ENCODE measurements around the gene BOD1L1.
A peak's percentile ranks its signal among the peaks of the same experiment; 100 is the strongest.

Gene BOD1L1

GRCh38 chr4:13640149-13640940, 12.8 kb upstream of the BOD1L1 start:
- peaks cover 27% of the 10 kb centered on the region for H3K27me3 Mint-ChIP-seq

GRCh38 chr4:13635286-13635799, 7.8 kb upstream of the BOD1L1 start:
- Mint-ChIP-seq H3K9me3 (ENCODE audit: low read depth) (no peaks in the 10 kb centered on the region), H3K4me3 (no peak overlapping the region), H3K27ac (no peak overlapping the region), H3K4me1 (ENCODE audit: low read depth) (no peaks in the 10 kb centered on the region), H3K27me3 (peaks cover 15% of the 10 kb centered on the region), H3K36me3 (no peaks in the 10 kb centered on the region)

More at GRCh38 chr4:13640149-13640940, 12.8 kb upstream of the BOD1L1 start:
- Mint-ChIP-seq H3K36me3 (no peaks in the 10 kb centered on the region), H3K27ac (no peak overlapping the region), H3K4me3 (no peak overlapping the region), H3K4me1 (ENCODE audit: low read depth) (no peaks in the 10 kb centered on the region), H3K9me3 (ENCODE audit: low read depth) (no peaks in the 10 kb centered on the region)

- Mint-ChIP-seq H3K9me3 (ENCODE audit: low read depth) (no peaks in the 10 kb centered on the region), H3K36me3 (no peaks in the 10 kb centered on the region), H3K27ac (no peak overlapping the region), H3K4me3 (no peak overlapping the region), H3K27me3 (peaks cover 5% of the 10 kb centered on the region), H3K4me1 (ENCODE audit: low read depth) (peaks cover under 1% of the 10 kb centered on the region)
Measured at GRCh38 chr4:13633671-13634070, 6.1 kb upstream of the BOD1L1 start.

GRCh38 chr4:13627178-13627605, 333 bp downstream of the BOD1L1 start:
- H3K4me3 Mint-ChIP-seq: peak overlapping the region; percentile 99
- peak overlapping the region; percentile 98 for H3K27ac Mint-ChIP-seq
- peaks cover 48% of the 10 kb centered on the region for H3K4me1 Mint-ChIP-seq (ENCODE audit: low read depth)
- H3K27me3 Mint-ChIP-seq: no peaks in the 10 kb centered on the region
- H3K9me3 Mint-ChIP-seq (ENCODE audit: low read depth): no peaks in the 10 kb centered on the region
- peaks cover 2% of the 10 kb centered on the region for H3K36me3 Mint-ChIP-seq

- peaks cover 4% of the 10 kb centered on the region for H3K36me3 Mint-ChIP-seq
- H3K4me3 Mint-ChIP-seq: peak overlapping the region; percentile 90
- H3K27ac Mint-ChIP-seq: peak overlapping the region; percentile 78
- no peaks in the 10 kb centered on the region for H3K9me3 Mint-ChIP-seq (ENCODE audit: low read depth)
- H3K27me3 Mint-ChIP-seq: no peaks in the 10 kb centered on the region
- H3K4me1 Mint-ChIP-seq (ENCODE audit: low read depth): peaks cover 50% of the 10 kb centered on the region
Measured at GRCh38 chr4:13626492-13627177, 890 bp downstream of the BOD1L1 start.

- H3K9me3 Mint-ChIP-seq (ENCODE audit: low read depth): no peaks in the 10 kb centered on the region
- peaks cover 17% of the 10 kb centered on the region for H3K36me3 Mint-ChIP-seq
- H3K27ac Mint-ChIP-seq: no peak overlapping the region
- no peaks in the 10 kb centered on the region for H3K27me3 Mint-ChIP-seq
- H3K4me1 Mint-ChIP-seq (ENCODE audit: low read depth): peaks cover 45% of the 10 kb centered on the region
- no peak overlapping the region for H3K4me3 Mint-ChIP-seq
Measured at GRCh38 chr4:13618212-13618806, 9.2 kb downstream of the BOD1L1 start.

- Mint-ChIP-seq H3K4me3 (no peak overlapping the region), H3K36me3 (peaks cover 18% of the 10 kb centered on the region), H3K27me3 (no peaks in the 10 kb centered on the region), H3K4me1 (ENCODE audit: low read depth) (peaks cover 40% of the 10 kb centered on the region), H3K27ac (no peak overlapping the region), H3K9me3 (ENCODE audit: low read depth) (no peaks in the 10 kb centered on the region)
Measured at GRCh38 chr4:13617801-13618200, 9.7 kb downstream of the BOD1L1 start.

- peaks cover 14% of the 10 kb centered on the region for H3K36me3 Mint-ChIP-seq
- peaks cover 31% of the 10 kb centered on the region for H3K4me1 Mint-ChIP-seq (ENCODE audit: low read depth)
- no peaks in the 10 kb centered on the region for H3K27me3 Mint-ChIP-seq
- no peaks in the 10 kb centered on the region for H3K9me3 Mint-ChIP-seq (ENCODE audit: low read depth)
- H3K27ac Mint-ChIP-seq: no peak overlapping the region
- H3K4me3 Mint-ChIP-seq: no peak overlapping the region
Measured at GRCh38 chr4:13616597-13616996, 10.9 kb downstream of the BOD1L1 start.

- Mint-ChIP-seq H3K36me3 (peaks cover 17% of the 10 kb centered on the region), H3K27me3 (no peaks in the 10 kb centered on the region), H3K4me3 (no peak overlapping the region), H3K9me3 (ENCODE audit: low read depth) (no peaks in the 10 kb centered on the region), H3K4me1 (ENCODE audit: low read depth) (peaks cover 20% of the 10 kb centered on the region), H3K27ac (no peak overlapping the region)
Measured at GRCh38 chr4:13615161-13615560, 12.4 kb downstream of the BOD1L1 start.

- H3K27me3 Mint-ChIP-seq: no peaks in the 10 kb centered on the region
- H3K4me1 Mint-ChIP-seq (ENCODE audit: low read depth): peaks cover 18% of the 10 kb centered on the region
- H3K36me3 Mint-ChIP-seq: peaks cover 20% of the 10 kb centered on the region
- no peak overlapping the region for H3K27ac Mint-ChIP-seq
- H3K4me3 Mint-ChIP-seq: no peak overlapping the region
- no peaks in the 10 kb centered on the region for H3K9me3 Mint-ChIP-seq (ENCODE audit: low read depth)
Measured at GRCh38 chr4:13612569-13612968, 15.0 kb downstream of the BOD1L1 start.

GRCh38 chr4:13611283-13611842, 16.2 kb downstream of the BOD1L1 start:
- peaks cover 11% of the 10 kb centered on the region for H3K4me1 Mint-ChIP-seq (ENCODE audit: low read depth)
- H3K27me3 Mint-ChIP-seq: no peaks in the 10 kb centered on the region
- H3K9me3 Mint-ChIP-seq (ENCODE audit: low read depth): no peaks in the 10 kb centered on the region
- no peak overlapping the region for H3K4me3 Mint-ChIP-seq
- peaks cover 22% of the 10 kb centered on the region for H3K36me3 Mint-ChIP-seq
- peak overlapping the region; percentile 65 for H3K27ac Mint-ChIP-seq

GRCh38 chr4:13605330-13605729, 22.2 kb downstream of the BOD1L1 start:
- Mint-ChIP-seq H3K36me3 (peaks cover 40% of the 10 kb centered on the region), H3K9me3 (ENCODE audit: low read depth) (no peaks in the 10 kb centered on the region), H3K4me3 (no peak overlapping the region), H3K27me3 (no peaks in the 10 kb centered on the region), H3K4me1 (ENCODE audit: low read depth) (no peaks in the 10 kb centered on the region), H3K27ac (no peak overlapping the region)

- H3K27ac Mint-ChIP-seq: no peak overlapping the region
- no peaks in the 10 kb centered on the region for H3K27me3 Mint-ChIP-seq
- H3K36me3 Mint-ChIP-seq: peaks cover 44% of the 10 kb centered on the region
- no peaks in the 10 kb centered on the region for H3K4me1 Mint-ChIP-seq (ENCODE audit: low read depth)
- no peak overlapping the region for H3K4me3 Mint-ChIP-seq
- no peaks in the 10 kb centered on the region for H3K9me3 Mint-ChIP-seq (ENCODE audit: low read depth)
Measured at GRCh38 chr4:13601848-13602247, 25.7 kb downstream of the BOD1L1 start.

- H3K36me3 Mint-ChIP-seq: peaks cover 41% of the 10 kb centered on the region
- no peaks in the 10 kb centered on the region for H3K9me3 Mint-ChIP-seq (ENCODE audit: low read depth)
- no peak overlapping the region for H3K27ac Mint-ChIP-seq
- no peaks in the 10 kb centered on the region for H3K27me3 Mint-ChIP-seq
- no peak overlapping the region for H3K4me3 Mint-ChIP-seq
- no peaks in the 10 kb centered on the region for H3K4me1 Mint-ChIP-seq (ENCODE audit: low read depth)
Measured at GRCh38 chr4:13601048-13601447, 26.5 kb downstream of the BOD1L1 start.

GRCh38 chr4:13599159-13599558, 28.4 kb downstream of the BOD1L1 start:
- H3K36me3 Mint-ChIP-seq: peaks cover 36% of the 10 kb centered on the region
- no peaks in the 10 kb centered on the region for H3K27me3 Mint-ChIP-seq
- H3K9me3 Mint-ChIP-seq (ENCODE audit: low read depth): no peaks in the 10 kb centered on the region
- no peak overlapping the region for H3K4me3 Mint-ChIP-seq
- H3K4me1 Mint-ChIP-seq (ENCODE audit: low read depth): no peaks in the 10 kb centered on the region
- no peak overlapping the region for H3K27ac Mint-ChIP-seq

All from activated naive CD8-positive, alpha-beta T cell (primary cell).